Body of pancreas (tissue), 4 donors: Measurements from ENCODE around the gene SAG.

ENCODE experiments used
- CTCF ChIP-seq, 7 experiments: fragments of 450-650 bp in 4 of 7; fragments of 200-600 bp in 3 of 7; sonication (generic) in 3 of 7; IDR thresholded peaks; one replicate each; pipeline ENCODE4 v1.5.1; 2016 to 2019; ENCODE audit warnings: antibody characterized with exemption in 7 of 7
- POLR2A ChIP-seq, 3 donors: fragments of 450-650 bp; IDR thresholded peaks; one replicate each; pipeline ENCODE4 v1.6.1; 2016; ENCODE audit warnings: antibody characterized with exemption in 3 of 3, mild to moderate bottlenecking in 2 of 3

- TF ChIP-seq CTCF (IDR thresholded peaks at IDR 0.05) = no peak
- no peak for TF ChIP-seq POLR2A (IDR thresholded peaks at IDR 0.05)
These were observed 41.7 kb downstream of the SAG start for GRCh38 chr2:233349005-233349998.
